Subcutaneous abdominal adipose tissue (tissue), 5 donors: Measurements from ENCODE around the gene FYN.
"Not testable (repeated sequence)": the region's sequence is repeated elsewhere in the genome, so short reads cannot be mapped to it uniquely, and the experiment has no call there.

ENCODE experiments used
- H3K27ac ChIP-seq: one replicate; pipeline ENCODE4 v1.7.0; 2013; ENCODE audit warnings: low read depth, mild to moderate bottlenecking, inconsistent platforms, low read length, moderate library complexity
- H3K27me3 ChIP-seq, 5 donors: one replicate each; pipeline ENCODE4 v1.7.0; 2013; ENCODE audit warnings: low read length in 5 of 5, inconsistent platforms in 1 of 5; ENCODE audit not compliant: control insufficient read depth in 5 of 5, insufficient read depth in 4 of 5
- H3K36me3 ChIP-seq, 5 donors: one replicate each; pipeline ENCODE4 v1.7.0; 2013; ENCODE audit warnings: low read length in 5 of 5; ENCODE audit not compliant: control insufficient read depth in 5 of 5, insufficient read depth in 5 of 5
- H3K4me1 ChIP-seq, 5 donors: one replicate each; pipeline ENCODE4 v1.7.0; 2013; ENCODE audit warnings: low read length in 5 of 5, mild to moderate bottlenecking in 3 of 5, moderate library complexity in 1 of 5; ENCODE audit not compliant: control insufficient read depth in 5 of 5, insufficient read depth in 5 of 5
- H3K4me3 ChIP-seq, 5 donors: one replicate each; pipeline ENCODE4 v1.7.0; 2013; ENCODE audit warnings: low read length in 5 of 5, low read depth in 1 of 5
- H3K9ac ChIP-seq, 5 donors: one replicate each; pipeline ENCODE4 v1.7.0; 2013; ENCODE audit warnings: low read length in 5 of 5, mild to moderate bottlenecking in 4 of 5, moderate library complexity in 3 of 5
- H3K9me3 ChIP-seq, 5 donors: one replicate each; pipeline ENCODE4 v1.7.0; 2013; ENCODE audit warnings: low read length in 5 of 5; ENCODE audit not compliant: control insufficient read depth in 5 of 5
- donor health status: healthy.
- donor health status: healthy.
- donor health status: healthy.
- donor health status: healthy.
- donor health status: healthy.

The FYN gene

DNA sequence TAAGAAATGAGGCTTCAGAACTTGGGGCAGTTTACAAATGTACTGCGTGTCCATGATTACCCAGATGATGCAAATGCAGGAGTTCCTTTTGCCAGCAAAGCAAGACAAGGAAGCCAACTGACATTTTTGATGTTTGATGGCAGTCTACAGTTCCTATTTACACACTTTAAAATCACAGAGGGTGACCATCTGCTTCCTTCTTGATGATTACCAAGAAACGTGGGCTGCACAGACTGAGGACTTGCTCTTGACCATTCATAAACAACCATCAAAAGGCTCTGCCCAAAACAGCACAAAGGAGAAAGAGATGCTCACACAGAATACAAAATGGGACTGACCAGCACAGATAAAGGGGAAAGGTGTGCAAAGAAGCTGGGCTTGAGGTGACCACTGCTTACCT, 187.7 kb downstream of the FYN start:
- Histone ChIP-seq H3K9me3 (no peaks in the 10 kb centered on the region), H3K9ac (peak overlapping the region in 1 of 5 donors; percentile 37), H3K27me3 (no peaks in the 10 kb centered on the region), H3K4me3 (no peak overlapping the region), H3K36me3 (peaks cover 7 to 33% (median 24%) of the 10 kb centered on the region in 5 donors), H3K4me1 (peaks cover 20 to 63% (median 56%) of the 10 kb centered on the region in 5 donors), H3K27ac (peak overlapping the region; percentile 95)

DNA sequence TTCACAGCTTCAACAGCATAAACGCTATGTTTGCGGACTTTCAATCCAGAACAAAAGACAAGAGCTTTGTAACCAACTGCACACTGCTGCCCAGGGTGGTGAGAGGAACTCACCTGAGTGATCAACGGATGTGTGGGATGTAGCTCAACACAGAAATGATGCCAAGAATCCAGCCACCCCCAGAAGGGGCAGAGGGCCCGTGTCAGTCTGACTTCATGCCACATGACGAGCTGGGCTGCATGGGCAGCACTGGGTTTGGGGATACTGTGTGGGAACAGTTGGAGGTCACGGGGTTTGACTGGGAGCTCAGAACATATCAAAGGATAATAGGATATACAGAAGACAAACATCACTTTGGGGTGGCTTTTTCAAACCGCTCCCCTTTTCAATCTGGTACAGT, 188.2 kb downstream of the FYN start:
- Histone ChIP-seq H3K4me3 (no peak overlapping the region), H3K27ac (peak overlapping the region; percentile 95), H3K9ac (peak overlapping the region in 1 of 5 donors; percentile 37), H3K36me3 (peaks cover 7 to 34% (median 20%) of the 10 kb centered on the region in 5 donors), H3K4me1 (peaks cover 24 to 67% (median 60%) of the 10 kb centered on the region in 5 donors), H3K9me3 (no peaks in the 10 kb centered on the region), H3K27me3 (no peaks in the 10 kb centered on the region)

GRCh38 chr6:111683749-111684267, 189.4 kb downstream of the FYN start:
- peaks cover 24 to 77% (median 67%) of the 10 kb centered on the region in 5 donors for H3K4me1 ChIP-seq
- peak overlapping the region in 4 of 5 donors; percentile 16 to 72 (median 48) for H3K9ac ChIP-seq
- no peak overlapping the region for H3K4me3 ChIP-seq
- H3K36me3 ChIP-seq = peaks cover 0 to 34% (median 12%) of the 10 kb centered on the region in 5 donors
- no peaks in the 10 kb centered on the region for H3K9me3 ChIP-seq
- peak overlapping the region; percentile 95 for H3K27ac ChIP-seq
- H3K27me3 ChIP-seq = no peaks in the 10 kb centered on the region

DNA sequence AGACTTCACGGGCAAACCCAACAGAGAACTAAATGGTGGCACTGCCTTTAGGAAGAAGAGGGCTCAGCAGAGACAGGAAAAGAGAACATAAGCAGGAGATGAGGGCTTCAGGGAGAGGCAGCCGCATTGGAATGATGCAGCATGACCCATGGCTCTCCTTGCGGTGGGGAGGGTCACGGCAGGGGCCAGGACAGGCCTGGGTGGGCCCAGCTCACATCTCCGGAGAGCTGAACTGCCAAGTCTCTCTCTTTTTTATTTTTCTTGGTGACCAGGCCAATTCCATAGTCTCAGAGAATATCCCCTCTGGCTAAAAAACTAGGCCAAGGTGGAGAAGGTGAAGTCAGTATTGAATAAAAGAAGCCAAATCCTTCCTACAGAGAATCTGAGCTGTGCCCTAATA, 190.1 kb downstream of the FYN start:
- H3K9me3 ChIP-seq = no peaks in the 10 kb centered on the region
- peaks cover 24 to 77% (median 67%) of the 10 kb centered on the region in 5 donors for H3K4me1 ChIP-seq
- peak overlapping the region; percentile 31 to 72 (median 40) for H3K9ac ChIP-seq
- peaks cover 0 to 30% (median 6%) of the 10 kb centered on the region in 5 donors for H3K36me3 ChIP-seq
- H3K4me3 ChIP-seq = peak overlapping the region in 1 of 5 donors; percentile 8
- no peaks in the 10 kb centered on the region for H3K27me3 ChIP-seq
- H3K27ac ChIP-seq = peak overlapping the region; percentile 95

GRCh38 chr6:111681860-111682259, 191.4 kb downstream of the FYN start:
- Histone ChIP-seq H3K36me3 (peaks cover 0 to 36% (median 4%) of the 10 kb centered on the region in 5 donors), H3K27ac (peak overlapping the region; percentile 95)

GRCh38 chr6:111680811-111681609, 192.2 kb downstream of the FYN start:
- peak overlapping the region; percentile 95 for H3K27ac ChIP-seq
- H3K27me3 ChIP-seq, H3K9me3 ChIP-seq, H3K4me3 ChIP-seq, H3K9ac ChIP-seq: not testable (repeated sequence)
- H3K4me1 ChIP-seq = peaks cover 22 to 65% (median 59%) of the 10 kb centered on the region in 5 donors
- peaks cover 0 to 36% (median 4%) of the 10 kb centered on the region in 5 donors for H3K36me3 ChIP-seq

More at GRCh38 chr6:111681860-111682259, 191.4 kb downstream of the FYN start:
- H3K9me3 ChIP-seq = no peaks in the 10 kb centered on the region
- no peak overlapping the region for H3K4me3 ChIP-seq
- no peak overlapping the region for H3K9ac ChIP-seq
- peaks cover 24 to 73% (median 67%) of the 10 kb centered on the region in 5 donors for H3K4me1 ChIP-seq
- H3K27me3 ChIP-seq = no peaks in the 10 kb centered on the region

DNA sequence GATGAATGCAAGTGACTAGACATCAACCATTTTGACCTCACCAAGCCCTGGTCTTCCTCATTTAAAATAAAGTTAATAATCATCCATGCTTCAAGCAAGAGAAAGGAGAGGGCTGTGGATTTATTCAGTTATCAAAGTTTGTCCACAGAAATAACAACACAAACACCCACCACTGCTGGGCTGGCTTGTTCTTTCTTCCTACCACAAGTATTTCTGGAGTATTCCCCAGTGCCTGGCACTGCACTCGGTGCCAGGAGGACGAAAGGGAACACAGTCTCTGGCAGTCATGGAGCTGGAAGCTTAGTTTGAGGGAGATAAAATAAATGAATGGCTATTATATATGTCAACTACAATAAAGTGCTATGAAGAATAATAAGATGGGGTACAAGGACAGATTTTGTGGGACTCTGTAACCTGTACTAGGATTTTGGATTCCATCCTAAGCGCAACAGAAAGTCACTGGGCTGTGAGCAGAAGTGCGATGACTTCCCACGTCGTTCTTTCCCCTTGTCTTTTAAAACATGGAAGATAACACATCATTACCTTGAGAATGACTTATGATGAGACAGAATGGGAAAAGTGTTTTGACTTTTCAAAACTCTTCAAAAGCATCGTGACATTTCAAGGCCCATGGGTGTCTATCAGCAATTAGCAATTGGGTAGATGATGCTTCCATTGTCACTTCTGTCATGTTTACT, 193.1 kb downstream of the FYN start:
- H3K4me1 ChIP-seq = peaks cover 21 to 57% (median 50%) of the 10 kb centered on the region in 5 donors
- peak overlapping the region; percentile 35 for H3K27ac ChIP-seq
- H3K36me3 ChIP-seq = peaks cover 0 to 33% (median 0%) of the 10 kb centered on the region in 5 donors
- no peaks in the 10 kb centered on the region for H3K9me3 ChIP-seq
- H3K27me3 ChIP-seq = no peaks in the 10 kb centered on the region
- H3K9ac ChIP-seq = no peak overlapping the region
- H3K4me3 ChIP-seq = no peak overlapping the region

- peaks cover 0 to 30% (median 3%) of the 10 kb centered on the region in 5 donors for H3K36me3 ChIP-seq
- H3K27me3 ChIP-seq = no peaks in the 10 kb centered on the region
- peaks cover 16 to 53% (median 45%) of the 10 kb centered on the region in 5 donors for H3K4me1 ChIP-seq
- H3K9me3 ChIP-seq = no peaks in the 10 kb centered on the region
- peak overlapping the region; percentile 35 for H3K27ac ChIP-seq
- no peak overlapping the region for H3K9ac ChIP-seq
- no peak overlapping the region for H3K4me3 ChIP-seq
Observed at GRCh38 chr6:111679126-111679858, 194.0 kb downstream of the FYN start.

- Histone ChIP-seq H3K27me3 (no peaks in the 10 kb centered on the region), H3K4me3 (no peak overlapping the region), H3K4me1 (peaks cover 8 to 37% (median 29%) of the 10 kb centered on the region in 5 donors), H3K9me3 (no peaks in the 10 kb centered on the region), H3K27ac (no peak overlapping the region), H3K36me3 (peaks cover 9 to 48% (median 22%) of the 10 kb centered on the region in 5 donors), H3K9ac (no peak overlapping the region)
Observed at GRCh38 chr6:111677249-111677990, 195.8 kb downstream of the FYN start.
